KMS-11 (cell line): Measurements from ENCODE around the gene SSTR3.

Experiments used
- H2AFZ ChIP-seq: fragments of 200-600 bp; sonication (generic); 2 replicates; pipeline ENCODE4 v1.6.1; 2016; ENCODE audit warnings: antibody characterized with exemption, mixed run types, low read depth
- H3K27ac ChIP-seq: fragments of 200-600 bp; sonication (generic); 2 replicates; pipeline ENCODE4 v1.6.1; 2016; ENCODE audit warnings: mild to moderate bottlenecking, mixed run types
- H3K27me3 ChIP-seq: fragments of 200-600 bp; sonication (generic); 2 replicates; pipeline ENCODE4 v1.6.1; 2017; ENCODE audit warnings: mild to moderate bottlenecking, low read depth, mixed run types, moderate library complexity; ENCODE audit not compliant: insufficient read depth
- H3K36me3 ChIP-seq: fragments of 200-600 bp; sonication (generic); 2 replicates; pipeline ENCODE4 v1.6.1; 2017; ENCODE audit warnings: mild to moderate bottlenecking, mixed run types; ENCODE audit not compliant: insufficient read depth
- H3K4me1 ChIP-seq: fragments of 200-600 bp; sonication (generic); 2 replicates; pipeline ENCODE4 v1.6.1; 2016; ENCODE audit warnings: mild to moderate bottlenecking, low read depth, mixed run types; ENCODE audit not compliant: poor library complexity, severe bottlenecking
- H3K4me2 ChIP-seq: fragments of 200-600 bp; sonication (generic); 2 replicates; pipeline ENCODE4 v1.7.0; 2016; ENCODE audit warnings: mild to moderate bottlenecking, mixed run types
- H3K4me3 ChIP-seq: fragments of 200-600 bp; sonication (generic); IDR thresholded peaks from 2 replicates; pipeline ENCODE4 v1.6.1; 2017; ENCODE audit warnings: low read depth, low read length, mixed read lengths; ENCODE audit not compliant: insufficient read depth
- H3K79me2 ChIP-seq: fragments of 200-600 bp; sonication (generic); 2 replicates; pipeline ENCODE4 v1.6.1; 2016; ENCODE audit warnings: low read depth, mixed run types; ENCODE audit not compliant: insufficient read depth
- H3K9ac ChIP-seq: fragments of 200-600 bp; sonication (generic); 2 replicates; pipeline ENCODE4 v1.6.1; 2016; ENCODE audit warnings: mild to moderate bottlenecking, mixed run types
- H4K20me1 ChIP-seq: fragments of 200-600 bp; sonication (generic); 2 replicates; pipeline ENCODE4 v1.6.1; 2016; ENCODE audit warnings: mild to moderate bottlenecking, mixed run types; ENCODE audit not compliant: insufficient read depth
- CTCF ChIP-seq: fragments of 200-600 bp; sonication (generic); conservative IDR thresholded peaks from 2 replicates; pipeline ENCODE4 v1.6.1; 2017; ENCODE audit warnings: low read depth, mild to moderate bottlenecking, antibody characterized with exemption, low read length, moderate library complexity, mixed read lengths

Gene SSTR3

DNA sequence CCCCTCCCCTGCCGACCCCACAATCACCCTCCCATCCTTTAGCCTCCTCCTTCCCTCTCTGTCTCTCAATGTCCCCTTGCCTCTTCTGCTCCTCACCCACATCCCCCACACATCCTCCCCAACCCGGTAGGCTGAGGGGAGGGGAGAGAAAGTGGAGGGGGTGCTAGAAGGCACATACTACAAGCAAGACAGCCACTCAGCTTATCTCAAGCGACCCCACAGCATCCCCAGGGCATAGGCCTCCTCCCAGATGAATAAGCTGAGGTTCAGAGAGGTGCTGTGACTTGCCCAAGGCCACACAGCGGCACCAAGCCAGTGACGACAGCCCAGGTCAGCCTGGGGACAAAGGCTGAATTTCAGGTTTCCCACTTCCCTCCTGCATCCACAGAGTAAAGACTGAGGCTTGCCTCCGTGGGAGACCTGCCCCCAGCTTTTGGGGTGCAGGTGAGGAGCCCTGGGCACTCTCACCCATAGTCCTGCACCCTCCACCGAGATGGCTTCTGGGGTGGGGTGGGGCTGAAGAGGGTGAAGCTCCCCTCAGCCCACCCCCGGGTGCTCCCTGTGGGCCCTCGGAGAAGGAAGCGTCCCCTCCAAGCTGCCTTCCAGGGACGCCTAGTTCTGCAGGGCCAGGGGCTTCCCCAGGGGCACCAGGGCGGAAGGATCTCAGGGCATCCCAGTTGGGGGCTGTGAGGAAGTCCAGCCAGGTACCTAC lies 31.3 kb upstream of the SSTR3 start:
- Histone ChIP-seq H3K27ac (no peak overlapping the region; the same call in 1 of the 2 replicates), H3K9ac (peak overlapping the region; percentile 55; the same call in 1 of the 2 replicates), H2AFZ (peak overlapping the region; percentile 83; the same call in 1 of the 2 replicates), H4K20me1 (no peaks in the 10 kb centered on the region), H3K79me2 (peaks cover 27% of the 10 kb centered on the region), H3K4me1 (peaks cover 23% of the 10 kb centered on the region), H3K4me3 (peak overlapping the region; percentile 71), H3K36me3 (no peaks in the 10 kb centered on the region; the same call in 1 of the 2 replicates), H3K27me3 (no peaks in the 10 kb centered on the region), H3K4me2 (peak overlapping the region; percentile 97)
- TF ChIP-seq CTCF = no peak

GRCh38 chr22:37242395-37242918 lies 30.2 kb upstream of the SSTR3 start:
- peaks cover 27% of the 10 kb centered on the region for H3K79me2 ChIP-seq
- H3K9ac ChIP-seq = peak overlapping the region; percentile 55; the same call in 1 of the 2 replicates
- no peak for TF ChIP-seq CTCF
- no peak overlapping the region for H3K4me3 ChIP-seq
- no peaks in the 10 kb centered on the region; the same call in 1 of the 2 replicates for H3K36me3 ChIP-seq
- peaks cover 23% of the 10 kb centered on the region for H3K4me1 ChIP-seq
- H2AFZ ChIP-seq = no peak overlapping the region
- H4K20me1 ChIP-seq = no peaks in the 10 kb centered on the region
- peak overlapping the region; percentile 97 for H3K4me2 ChIP-seq
- peak overlapping the region; percentile 26; the same call in 1 of the 2 replicates for H3K27ac ChIP-seq
- no peaks in the 10 kb centered on the region for H3K27me3 ChIP-seq

- H3K9ac ChIP-seq = no peak overlapping the region
- H3K4me3 ChIP-seq = no peak overlapping the region
- H3K4me2 ChIP-seq = peak overlapping the region; percentile 97; the same call in 1 of the 2 replicates
- peaks cover 27% of the 10 kb centered on the region for H3K4me1 ChIP-seq
- H2AFZ ChIP-seq = no peak overlapping the region
- TF ChIP-seq CTCF = no peak
- no peaks in the 10 kb centered on the region for H3K27me3 ChIP-seq
- H4K20me1 ChIP-seq = no peaks in the 10 kb centered on the region
- peak overlapping the region; percentile 26; the same call in 1 of the 2 replicates for H3K27ac ChIP-seq
- peaks cover 27% of the 10 kb centered on the region for H3K79me2 ChIP-seq
- H3K36me3 ChIP-seq = no peaks in the 10 kb centered on the region; the same call in 1 of the 2 replicates
Observed at GRCh38 chr22:37241351-37242142, 29.3 kb upstream of the SSTR3 start.

DNA sequence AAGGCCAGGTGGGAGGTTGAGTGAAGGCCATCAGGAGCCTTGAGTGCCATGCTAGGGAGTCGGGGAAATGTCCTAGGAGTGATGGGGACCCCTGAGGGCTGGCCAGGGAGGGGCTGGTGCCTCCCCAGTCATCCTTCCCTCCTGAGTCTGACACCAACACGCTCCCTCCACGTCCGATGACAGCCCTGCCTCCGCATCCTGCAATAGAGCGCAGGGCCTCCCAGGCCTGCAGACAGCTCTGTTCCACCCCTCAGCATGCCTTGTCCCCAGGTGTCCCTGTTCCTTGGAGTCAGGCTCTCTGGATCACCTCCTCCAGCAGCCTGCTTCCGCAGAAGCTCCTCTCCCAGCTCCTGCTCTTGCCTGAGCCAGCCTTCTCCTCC lies 28.7 kb upstream of the SSTR3 start:
- Histone ChIP-seq H3K4me2 (no peak overlapping the region), H3K27ac (no peak overlapping the region), H3K79me2 (peaks cover 32% of the 10 kb centered on the region), H3K4me1 (peaks cover 33% of the 10 kb centered on the region), H3K4me3 (no peak overlapping the region), H3K36me3 (no peaks in the 10 kb centered on the region; the same call in 1 of the 2 replicates), H4K20me1 (no peaks in the 10 kb centered on the region), H2AFZ (no peak overlapping the region), H3K9ac (no peak overlapping the region), H3K27me3 (no peaks in the 10 kb centered on the region)
- no peak for TF ChIP-seq CTCF
